Calu3 (cell line): Measurements from ENCODE around the gene ING2. TPM values are rescaled to one million over a fixed set of nuclear protein-coding genes. Genes with fewer than 3 reads are reported as not detected.

Source experiments
- BruUV-seq: library from RNA; stranded (reverse); fragments of 400-500 nt; replicated peaks from 2 replicates; lab custom pipeline; 2021; lab: Mats Ljungman, UMichigan
- CTCF ChIA-PET: fragments of 300-600 bp; sonication (Branson Sonifier 250); formaldehyde crosslinking; loops from one replicate; lab custom pipeline; 2022; ENCODE audit warnings: antibody characterized with exemption; lab: Charles Lee
- DNase-seq: peaks from one replicate; pipeline ENCODE4 v3.0.0; 2022
- H3K27ac Mint-ChIP-seq: one replicate; pipeline ENCODE4 v1.8.0; 2022; ENCODE audit warnings: mixed read lengths; ENCODE audit not compliant: unreplicated experiment
- H3K27me3 Mint-ChIP-seq: one replicate; pipeline ENCODE4 v1.8.0; 2022; ENCODE audit warnings: mixed read lengths; ENCODE audit not compliant: unreplicated experiment
- H3K36me3 Mint-ChIP-seq: one replicate; pipeline ENCODE4 v1.8.0; 2022; ENCODE audit warnings: mild to moderate bottlenecking, moderate library complexity, mixed read lengths; ENCODE audit not compliant: insufficient read depth, unreplicated experiment
- H3K4me1 Mint-ChIP-seq: one replicate; pipeline ENCODE4 v1.8.0; 2022; ENCODE audit warnings: mild to moderate bottlenecking, low read depth, mixed read lengths; ENCODE audit not compliant: unreplicated experiment
- H3K4me3 Mint-ChIP-seq: one replicate; pipeline ENCODE4 v1.8.0; 2022; ENCODE audit warnings: mild to moderate bottlenecking, low read depth, moderate library complexity, mixed read lengths; ENCODE audit not compliant: unreplicated experiment
- H3K9me3 Mint-ChIP-seq: one replicate; pipeline ENCODE4 v1.8.0; 2022; ENCODE audit warnings: low read depth, mixed read lengths; ENCODE audit not compliant: unreplicated experiment
- intact Hi-C: fragments of 100-400 bp; cut with micrococcal nuclease; formaldehyde crosslinking; loops from one replicate; pipeline ENCODE4 v1.10.0; 2022; ENCODE audit not compliant: unreplicated experiment
- total RNA-seq: library from RNA; stranded (reverse); gene quantifications from 2 replicates; pipeline ENCODE4 v1.2.3, GENCODE V29; 2022
- TF ChIP-seq, protein P1 (sequence below): fragments of 200-600 bp; IDR thresholded peaks from one replicate; pipeline ENCODE4 v1.8.0; 2022; ENCODE audit warnings: antibody characterized with exemption; ENCODE audit not compliant: unreplicated experiment

Gene ING2
- total RNA-seq, 1 experiment from 2014 or later = 12.1 TPM

- DNase-seq = no peak
- H3K9me3 Mint-ChIP-seq = no peaks in the 10 kb centered on the region
- intact Hi-C loops = no loop called here
- TF ChIP-seq, protein P1, sequence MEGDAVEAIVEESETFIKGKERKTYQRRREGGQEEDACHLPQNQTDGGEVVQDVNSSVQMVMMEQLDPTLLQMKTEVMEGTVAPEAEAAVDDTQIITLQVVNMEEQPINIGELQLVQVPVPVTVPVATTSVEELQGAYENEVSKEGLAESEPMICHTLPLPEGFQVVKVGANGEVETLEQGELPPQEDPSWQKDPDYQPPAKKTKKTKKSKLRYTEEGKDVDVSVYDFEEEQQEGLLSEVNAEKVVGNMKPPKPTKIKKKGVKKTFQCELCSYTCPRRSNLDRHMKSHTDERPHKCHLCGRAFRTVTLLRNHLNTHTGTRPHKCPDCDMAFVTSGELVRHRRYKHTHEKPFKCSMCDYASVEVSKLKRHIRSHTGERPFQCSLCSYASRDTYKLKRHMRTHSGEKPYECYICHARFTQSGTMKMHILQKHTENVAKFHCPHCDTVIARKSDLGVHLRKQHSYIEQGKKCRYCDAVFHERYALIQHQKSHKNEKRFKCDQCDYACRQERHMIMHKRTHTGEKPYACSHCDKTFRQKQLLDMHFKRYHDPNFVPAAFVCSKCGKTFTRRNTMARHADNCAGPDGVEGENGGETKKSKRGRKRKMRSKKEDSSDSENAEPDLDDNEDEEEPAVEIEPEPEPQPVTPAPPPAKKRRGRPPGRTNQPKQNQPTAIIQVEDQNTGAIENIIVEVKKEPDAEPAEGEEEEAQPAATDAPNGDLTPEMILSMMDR = no peak
- peaks cover 5% of the 10 kb centered on the region for H3K4me1 Mint-ChIP-seq
- H3K36me3 Mint-ChIP-seq = no peaks in the 10 kb centered on the region
- no TSS peak for BruUV-seq
- peaks cover 14% of the 10 kb centered on the region for H3K27me3 Mint-ChIP-seq
- H3K4me3 Mint-ChIP-seq = no peak overlapping the region
- H3K27ac Mint-ChIP-seq = no peak overlapping the region
- CTCF ChIA-PET = no interaction called here
These were observed 57.0 kb downstream of the ING2 start for GRCh38 chr4:183561905-183562304.

Other genes with a start within 250 kb of the ING2 start
- not detected in 2 replicates for gene CLDN22, start 184.8 kb upstream of the ING2 start, total RNA-seq
- not detected in 2 replicates for gene CLDN24, start 182.6 kb upstream of the ING2 start, total RNA-seq
- 17.2 and 17.5 TPM in 2 replicates for gene CDKN2AIP, start 60.4 kb upstream of the ING2 start, total RNA-seq
- gene RWDD4, start 154.1 kb downstream of the ING2 start, total RNA-seq = 13.0 and 15.9 TPM in 2 replicates
- 20.0 and 21.5 TPM in 2 replicates for gene TRAPPC11, start 154.2 kb downstream of the ING2 start, total RNA-seq